MCF 10A (cell line): ENCODE data around the gene LAPTM5. TPM values are rescaled to one million over a fixed set of nuclear protein-coding genes. Genes with fewer than 3 reads are reported as not detected.
A peak's percentile ranks its signal among the peaks of the same experiment; 100 is the strongest.

Source experiments
- BruUV-seq: library from RNA; stranded (reverse); fragments of 400-500 nt; replicated peaks from 2 replicates; lab custom pipeline; 2021; lab: Mats Ljungman, UMichigan
- CTCF ChIA-PET: fragments of 300-600 bp; sonication (Branson Sonifier 250); formaldehyde crosslinking; extraction: SDS; loops from one replicate; lab custom pipeline; 2021; ENCODE audit warnings: antibody characterized with exemption, inconsistent platforms; lab: Yijun Ruan, JAX
- POLR2A ChIA-PET: fragments of 300-600, 350-650 bp; sonication (Branson Sonifier 250); formaldehyde crosslinking; extraction: SDS; loops from one replicate; lab custom pipeline; 2020; ENCODE audit warnings: antibody characterized with exemption, inconsistent platforms; lab: Yijun Ruan, JAX
- DNase-seq: peaks from one replicate; pipeline ENCODE4 v3.0.0-alpha.2; 2018; ENCODE audit not compliant: unreplicated experiment
- H3K27ac Mint-ChIP-seq: one replicate; pipeline ENCODE4 v1.8.0; 2022; ENCODE audit warnings: mild to moderate bottlenecking, low read depth, mixed read lengths; ENCODE audit not compliant: unreplicated experiment
- H3K27me3 Mint-ChIP-seq: one replicate; pipeline ENCODE4 v1.8.0; 2022; ENCODE audit warnings: mixed read lengths; ENCODE audit not compliant: insufficient read depth, unreplicated experiment
- H3K36me3 Mint-ChIP-seq: one replicate; pipeline ENCODE4 v1.8.0; 2022; ENCODE audit warnings: mild to moderate bottlenecking, moderate library complexity, mixed read lengths; ENCODE audit not compliant: insufficient read depth, unreplicated experiment
- H3K4me1 Mint-ChIP-seq: one replicate; pipeline ENCODE4 v1.8.0; 2022; ENCODE audit warnings: mixed read lengths; ENCODE audit not compliant: insufficient read depth, unreplicated experiment
- H3K4me3 Mint-ChIP-seq: one replicate; pipeline ENCODE4 v1.8.0; 2022; ENCODE audit warnings: mild to moderate bottlenecking, moderate library complexity, mixed read lengths; ENCODE audit not compliant: unreplicated experiment
- H3K9me3 Mint-ChIP-seq: one replicate; pipeline ENCODE4 v1.8.0; 2022; ENCODE audit warnings: mixed read lengths; ENCODE audit not compliant: unreplicated experiment
- intact Hi-C: fragments of 100-400 bp; cut with micrococcal nuclease; formaldehyde crosslinking; loops from 2 replicates; pipeline ENCODE4 v1.14.1; 2022
- total RNA-seq: library from RNA; stranded (reverse); gene quantifications from 2 replicates; pipeline ENCODE4 v1.2.3, GENCODE V29; 2022
- TF ChIP-seq, protein P1 (sequence below): fragments of 200-600 bp; IDR thresholded peaks from one replicate; pipeline ENCODE4 v1.8.0; 2022; ENCODE audit warnings: antibody characterized with exemption, mild to moderate bottlenecking; ENCODE audit not compliant: unreplicated experiment

The LAPTM5 gene
- total RNA-seq, 1 experiment from 2014 or later, result 15.9 TPM

DNA sequence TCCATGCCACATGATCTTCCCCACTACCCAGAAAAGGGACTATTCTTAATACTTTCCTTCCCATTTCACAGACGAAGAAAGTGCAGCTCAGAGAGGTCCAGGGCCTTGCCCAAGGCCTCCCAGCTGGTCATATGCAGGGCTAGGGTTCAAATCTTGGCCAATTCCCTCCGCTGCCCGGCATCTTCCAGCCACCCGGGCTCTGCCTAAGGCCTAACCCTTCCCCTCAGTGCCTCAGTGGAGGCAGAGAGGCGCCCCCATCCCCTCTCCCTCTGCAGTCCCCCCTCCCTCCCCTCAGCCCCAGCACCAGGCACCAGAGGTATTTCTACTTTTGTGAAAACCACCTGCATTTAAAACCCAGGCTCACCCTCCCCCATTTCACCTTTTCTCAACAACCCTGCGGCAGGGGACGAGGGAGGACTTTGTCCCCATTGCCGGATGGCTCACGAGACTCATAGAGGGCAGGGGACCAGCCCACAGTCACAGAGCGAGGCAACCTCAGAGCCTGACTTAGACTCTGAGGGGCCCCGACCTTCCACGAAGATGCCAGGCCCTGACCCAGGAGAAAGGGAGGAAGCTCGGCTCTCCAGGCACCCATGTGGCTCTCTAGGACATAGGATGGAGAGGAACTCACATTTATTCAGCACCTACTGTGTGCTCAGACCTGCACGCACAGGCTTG is 12.3 kb downstream of the LAPTM5 start:
- POLR2A ChIA-PET, result interaction anchor here (1.2 to 1.3 kb wide), 2 partner anchors 23 to 26 kb away, joined by 3 read pairs; no protein-coding TSS in a partner anchor
- H3K27ac Mint-ChIP-seq, result peak overlapping the region; percentile 97
- peaks cover 45% of the 10 kb centered on the region for H3K4me1 Mint-ChIP-seq
- H3K27me3 Mint-ChIP-seq, result no peaks in the 10 kb centered on the region
- H3K4me3 Mint-ChIP-seq, result no peak overlapping the region
- intact Hi-C loops, result no loop called here
- no peak for DNase-seq
- TF ChIP-seq, protein P1, sequence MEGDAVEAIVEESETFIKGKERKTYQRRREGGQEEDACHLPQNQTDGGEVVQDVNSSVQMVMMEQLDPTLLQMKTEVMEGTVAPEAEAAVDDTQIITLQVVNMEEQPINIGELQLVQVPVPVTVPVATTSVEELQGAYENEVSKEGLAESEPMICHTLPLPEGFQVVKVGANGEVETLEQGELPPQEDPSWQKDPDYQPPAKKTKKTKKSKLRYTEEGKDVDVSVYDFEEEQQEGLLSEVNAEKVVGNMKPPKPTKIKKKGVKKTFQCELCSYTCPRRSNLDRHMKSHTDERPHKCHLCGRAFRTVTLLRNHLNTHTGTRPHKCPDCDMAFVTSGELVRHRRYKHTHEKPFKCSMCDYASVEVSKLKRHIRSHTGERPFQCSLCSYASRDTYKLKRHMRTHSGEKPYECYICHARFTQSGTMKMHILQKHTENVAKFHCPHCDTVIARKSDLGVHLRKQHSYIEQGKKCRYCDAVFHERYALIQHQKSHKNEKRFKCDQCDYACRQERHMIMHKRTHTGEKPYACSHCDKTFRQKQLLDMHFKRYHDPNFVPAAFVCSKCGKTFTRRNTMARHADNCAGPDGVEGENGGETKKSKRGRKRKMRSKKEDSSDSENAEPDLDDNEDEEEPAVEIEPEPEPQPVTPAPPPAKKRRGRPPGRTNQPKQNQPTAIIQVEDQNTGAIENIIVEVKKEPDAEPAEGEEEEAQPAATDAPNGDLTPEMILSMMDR, result no peak
- H3K36me3 Mint-ChIP-seq, result no peaks in the 10 kb centered on the region
- H3K9me3 Mint-ChIP-seq, result no peaks in the 10 kb centered on the region
- CTCF ChIA-PET, result interaction anchor here (1.2 to 2.9 kb wide), 4 partner anchors 25 to 43 kb away, joined by 3 to 13 read pairs (median 6); no protein-coding TSS in a partner anchor
- no TSS peak for BruUV-seq

DNA sequence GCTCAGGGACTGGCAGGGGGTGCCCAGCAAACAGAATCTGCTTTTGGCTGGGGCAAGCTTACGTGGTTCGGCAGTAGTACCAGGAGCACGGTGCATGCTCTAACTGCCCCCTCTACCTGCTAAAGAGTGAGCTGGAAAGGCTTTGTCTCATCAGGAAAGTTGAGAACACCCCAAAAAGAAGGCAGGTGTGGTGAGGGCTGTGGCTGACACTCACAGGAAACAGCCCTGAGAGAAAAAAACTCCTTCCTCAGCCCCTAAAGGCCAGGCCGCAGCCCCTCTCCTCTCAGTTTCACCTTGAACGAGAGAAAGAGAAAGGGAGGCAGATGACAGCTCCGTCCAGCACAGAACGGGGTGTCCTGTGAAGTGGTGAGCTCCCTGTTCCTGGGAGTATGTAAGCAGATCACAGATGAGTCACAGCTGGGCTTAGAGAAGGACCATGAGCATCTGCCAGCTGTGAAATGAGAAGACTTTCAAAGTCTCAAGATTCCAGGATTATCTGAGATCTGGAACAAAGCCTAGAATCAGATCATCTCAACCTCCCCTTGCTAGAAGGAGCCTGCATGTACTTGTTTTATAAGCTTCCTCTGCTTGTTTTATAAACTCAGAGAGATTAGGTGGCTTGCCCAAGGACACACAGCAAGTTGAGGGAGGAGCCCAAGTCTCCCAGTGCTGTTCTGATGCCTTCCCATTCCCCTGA is 13.4 kb downstream of the LAPTM5 start:
- ChIA-PET POLR2A (interaction anchor here (0.6 to 1.3 kb wide), 6 partner anchors 22 to 80 kb away, joined by 3 read pairs; no protein-coding TSS in a partner anchor), CTCF (interaction anchor here (0.6 to 2.9 kb wide), 9 partner anchors 9 to 167 kb away, joined by 3 to 13 read pairs (median 3); no protein-coding TSS in a partner anchor)
- Mint-ChIP-seq H3K4me1 (peaks cover 45% of the 10 kb centered on the region), H3K27ac (no peak overlapping the region), H3K9me3 (no peaks in the 10 kb centered on the region), H3K4me3 (no peak overlapping the region), H3K27me3 (no peaks in the 10 kb centered on the region), H3K36me3 (peaks cover 4% of the 10 kb centered on the region)
- no peak for DNase-seq
- no TSS peak for BruUV-seq
- intact Hi-C loops, result no loop called here
- TF ChIP-seq, protein P1, result no peak

DNA sequence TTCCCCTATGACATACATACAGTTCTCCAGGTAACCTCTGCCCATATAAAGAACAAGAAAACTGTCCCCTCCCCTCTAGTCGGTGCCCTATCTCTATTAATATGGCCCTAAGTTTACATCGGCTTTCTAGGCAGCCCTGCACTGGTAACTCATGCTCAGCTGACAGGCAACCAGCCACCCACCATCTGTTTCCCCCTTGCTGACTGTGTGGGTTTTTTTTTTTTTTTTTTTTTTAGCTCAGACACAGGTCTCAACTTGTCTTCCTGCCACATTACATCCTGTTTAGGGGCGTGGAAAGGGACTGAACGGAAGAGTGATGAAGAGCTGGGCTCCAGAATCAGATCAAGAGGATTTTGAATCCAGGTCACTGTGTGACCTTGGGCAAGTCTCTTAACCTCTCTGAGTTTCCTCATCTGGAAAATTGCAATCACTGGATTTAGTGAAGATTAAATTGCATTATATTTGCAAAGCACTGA is 14.0 kb downstream of the LAPTM5 start:
- DNase-seq, result peak; percentile 75
- intact Hi-C loops, result no loop called here
- Mint-ChIP-seq H3K4me3 (no peak overlapping the region), H3K36me3 (peaks cover 9% of the 10 kb centered on the region), H3K4me1 (peaks cover 40% of the 10 kb centered on the region), H3K27me3 (no peaks in the 10 kb centered on the region), H3K9me3 (no peaks in the 10 kb centered on the region), H3K27ac (no peak overlapping the region)
- TF ChIP-seq, protein P1, result no peak
- ChIA-PET POLR2A (interaction anchor here (0.7 to 1.3 kb wide), 6 partner anchors 15 to 80 kb away, joined by 3 to 4 read pairs (median 3); no protein-coding TSS in a partner anchor), CTCF (interaction anchor here (0.6 to 1.6 kb wide), 6 partner anchors 9 to 167 kb away, joined by 3 to 5 read pairs (median 3); no protein-coding TSS in a partner anchor)
- no TSS peak for BruUV-seq
